K562 (cell line): Measurements from ENCODE around the gene GYG1. TPM values are rescaled to one million over a fixed set of nuclear protein-coding genes. Genes with fewer than 3 reads are reported as not detected.

Source experiments
- CREB1 ChIP-seq, 2 experiments: sonication (generic) in 1 of 2; formaldehyde crosslinking in 1 of 2; IDR thresholded peaks; 2 replicates each; pipeline versions ENCODE4 v1.6.1 to v1.8.0; 2012 to 2022; ENCODE audit warnings: inconsistent platforms in 1 of 2, mild to moderate bottlenecking in 1 of 2, missing genetic modification reagents in 1 of 2, moderate library complexity in 1 of 2
- HMGN3 ChIP-seq: IDR thresholded peaks from 2 replicates; pipeline ENCODE4 v1.6.1; 2011; ENCODE audit warnings: borderline replicate concordance, low read depth, mild to moderate bottlenecking, mixed read lengths, low read length; ENCODE audit not compliant: insufficient read length; ENCODE audit errors: extremely low read depth
- HNRNPLL ChIP-seq: fragments of 200-400 bp; formaldehyde crosslinking; IDR thresholded peaks from 2 replicates; pipeline ENCODE4 v1.6.1; 2017; ENCODE audit warnings: low read length, low read depth, mild to moderate bottlenecking; ENCODE audit not compliant: poor library complexity, severe bottlenecking
- MYNN ChIP-seq, 2 experiments: sonication (generic); formaldehyde crosslinking in 1 of 2; IDR thresholded peaks; 2 replicates each; pipeline versions ENCODE4 v1.5.0 to v1.6.1; 2016 to 2020; ENCODE audit warnings: antibody characterized with exemption in 1 of 2, missing genetic modification reagents in 1 of 2
- SAFB2 ChIP-seq: fragments of 200-400 bp; formaldehyde crosslinking; IDR thresholded peaks from 2 replicates; pipeline ENCODE4 v1.6.1; 2018; ENCODE audit warnings: borderline replicate concordance, low read length, low read depth, moderate library complexity; ENCODE audit not compliant: severe bottlenecking
- SMAD4 ChIP-seq: fragments of 250-450 bp; sonication (Bioruptor Pico); conservative IDR thresholded peaks from 2 replicates; pipeline ENCODE4 v1.8.0; 2021; ENCODE audit warnings: inconsistent platforms, mild to moderate bottlenecking, moderate library complexity
- SUPT5H ChIP-seq: fragments of 450-650 bp; IDR thresholded peaks from 2 replicates; pipeline ENCODE4 v1.6.1; 2016
- TFAP4 ChIP-seq: sonication (generic); formaldehyde crosslinking; IDR thresholded peaks from 2 replicates; pipeline ENCODE4 v1.8.0; 2022; ENCODE audit warnings: missing genetic modification reagents, mild to moderate bottlenecking, moderate library complexity, borderline replicate concordance
- UBTF ChIP-seq, 2 experiments: IDR thresholded peaks; 2 replicates each; pipeline ENCODE4 v1.6.1; 2012; ENCODE audit warnings: improper control_type of control experiment in 2 of 2, low read depth in 2 of 2, low read length in 2 of 2, borderline replicate concordance in 1 of 2
- USF1 ChIP-seq: sonication (generic); formaldehyde crosslinking; IDR thresholded peaks from 2 replicates; pipeline ENCODE4 v1.9.0; 2022; ENCODE audit warnings: mild to moderate bottlenecking, missing genetic modification reagents
- ZNF197 ChIP-seq: fragments of 200-800 bp; sonication (Bioruptor generic); IDR thresholded peaks from 2 replicates; pipeline ENCODE4 v1.6.1; 2016; ENCODE audit warnings: low read depth, missing genetic modification characterization, missing compliant biosample characterization
- ZNF707 ChIP-seq: fragments of 250-450 bp; sonication (Bioruptor Pico); conservative IDR thresholded peaks from 2 replicates; pipeline ENCODE4 v1.8.0; 2022; ENCODE audit warnings: inconsistent platforms, mild to moderate bottlenecking, moderate library complexity
- polyA plus RNA-seq, 8 experiments: library from polyadenylated mRNA; depleted of rRNA in 4 of 8; stranded (reverse) in 5 of 8; unstranded in 3 of 8; fragments of >200 nt; fragmentation: Nextera tagmentation in 2 of 8; fragmentation: Illumina TruSeq in 1 of 8; extraction: Ambion mirVana in 2 of 8; extraction: Trizol in 1 of 8; gene quantifications; 2 replicates each; pipeline versions ENCODE4 v1.2.1 to v1.2.3, GENCODE V29; 2011 to 2014; ENCODE audit warnings: inconsistent platforms in 1 of 8, missing spikeins in 1 of 8
- total RNA-seq, 7 experiments: library from RNA; depleted of rRNA in 6 of 7; stranded (reverse); fragments of >200 nt in 6 of 7; fragmentation: Illumina TruSeq in 2 of 7; extraction: Trizol in 2 of 7; gene quantifications; 2 replicates each; pipeline versions ENCODE4 v1.2.1 to v1.2.3, GENCODE V29; 2011 to 2021; ENCODE audit warnings: low replicate concordance in 1 of 7
- TF ChIP-seq, protein P1 (sequence below): fragments of 450-650 bp; IDR thresholded peaks from 2 replicates; pipeline ENCODE4 v1.6.1; 2017; ENCODE audit warnings: mild to moderate bottlenecking, moderate library complexity
- TF ChIP-seq, protein P2 (sequence below): IDR thresholded peaks from 3 replicates; pipeline ENCODE4 v1.6.1; 2011; ENCODE audit warnings: borderline replicate concordance, mild to moderate bottlenecking, moderate library complexity; ENCODE audit not compliant: insufficient read length; ENCODE audit errors: extremely low read depth

GYG1 gene
- total and polyA plus RNA-seq, 9 of the 15 experiments (the other 6 are each of a cell fraction or from before 2014, with no cell fraction given) = 14.6 to 38.4 (median 24.6) TPM

- no peak for TF ChIP-seq ZNF707 (CRISPR knock-in tag)
- TF ChIP-seq SMAD4 (CRISPR knock-in tag) = peak; percentile 22; the same call in 1 of the 2 replicates
- peak; percentile 83 for TF ChIP-seq HMGN3
- TF ChIP-seq TFAP4 (CRISPR knock-in tag) = peak; percentile 89
- TF ChIP-seq SAFB2 = no peak
- TF ChIP-seq SUPT5H = peak; percentile 68
- peak; percentile 93 for TF ChIP-seq USF1 (CRISPR knock-in tag)
- TF ChIP-seq MYNN (IDR thresholded peaks at IDR 0.05) = no peak
- no peak for TF ChIP-seq MYNN (CRISPR knock-in tag; IDR thresholded peaks at IDR 0.05)
- TF ChIP-seq HNRNPLL = peak; percentile 78
- TF ChIP-seq UBTF (IDR thresholded peaks at IDR 0.05; ENCODE audit: borderline replicate concordance in 1 of 2, low read depth in 2 of 2, low read length in 2 of 2) = peak; percentile 95 to 98; a peak in 3 of 4 replicates
- TF ChIP-seq, protein P1, sequence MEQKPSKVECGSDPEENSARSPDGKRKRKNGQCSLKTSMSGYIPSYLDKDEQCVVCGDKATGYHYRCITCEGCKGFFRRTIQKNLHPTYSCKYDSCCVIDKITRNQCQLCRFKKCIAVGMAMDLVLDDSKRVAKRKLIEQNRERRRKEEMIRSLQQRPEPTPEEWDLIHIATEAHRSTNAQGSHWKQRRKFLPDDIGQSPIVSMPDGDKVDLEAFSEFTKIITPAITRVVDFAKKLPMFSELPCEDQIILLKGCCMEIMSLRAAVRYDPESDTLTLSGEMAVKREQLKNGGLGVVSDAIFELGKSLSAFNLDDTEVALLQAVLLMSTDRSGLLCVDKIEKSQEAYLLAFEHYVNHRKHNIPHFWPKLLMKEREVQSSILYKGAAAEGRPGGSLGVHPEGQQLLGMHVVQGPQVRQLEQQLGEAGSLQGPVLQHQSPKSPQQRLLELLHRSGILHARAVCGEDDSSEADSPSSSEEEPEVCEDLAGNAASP = no peak
- TF ChIP-seq, protein P2, sequence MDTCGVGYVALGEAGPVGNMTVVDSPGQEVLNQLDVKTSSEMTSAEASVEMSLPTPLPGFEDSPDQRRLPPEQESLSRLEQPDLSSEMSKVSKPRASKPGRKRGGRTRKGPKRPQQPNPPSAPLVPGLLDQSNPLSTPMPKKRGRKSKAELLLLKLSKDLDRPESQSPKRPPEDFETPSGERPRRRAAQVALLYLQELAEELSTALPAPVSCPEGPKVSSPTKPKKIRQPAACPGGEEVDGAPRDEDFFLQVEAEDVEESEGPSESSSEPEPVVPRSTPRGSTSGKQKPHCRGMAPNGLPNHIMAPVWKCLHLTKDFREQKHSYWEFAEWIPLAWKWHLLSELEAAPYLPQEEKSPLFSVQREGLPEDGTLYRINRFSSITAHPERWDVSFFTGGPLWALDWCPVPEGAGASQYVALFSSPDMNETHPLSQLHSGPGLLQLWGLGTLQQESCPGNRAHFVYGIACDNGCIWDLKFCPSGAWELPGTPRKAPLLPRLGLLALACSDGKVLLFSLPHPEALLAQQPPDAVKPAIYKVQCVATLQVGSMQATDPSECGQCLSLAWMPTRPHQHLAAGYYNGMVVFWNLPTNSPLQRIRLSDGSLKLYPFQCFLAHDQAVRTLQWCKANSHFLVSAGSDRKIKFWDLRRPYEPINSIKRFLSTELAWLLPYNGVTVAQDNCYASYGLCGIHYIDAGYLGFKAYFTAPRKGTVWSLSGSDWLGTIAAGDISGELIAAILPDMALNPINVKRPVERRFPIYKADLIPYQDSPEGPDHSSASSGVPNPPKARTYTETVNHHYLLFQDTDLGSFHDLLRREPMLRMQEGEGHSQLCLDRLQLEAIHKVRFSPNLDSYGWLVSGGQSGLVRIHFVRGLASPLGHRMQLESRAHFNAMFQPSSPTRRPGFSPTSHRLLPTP = no peak
- no peak for TF ChIP-seq ZNF197
- TF ChIP-seq CREB1 (IDR thresholded peaks at IDR 0.05) = no peak
- peak; percentile 15; the same call in 1 of the 2 replicates for TF ChIP-seq CREB1 (CRISPR knock-in tag; IDR thresholded peaks at IDR 0.05)
Measured at GRCh38 chr3:148991219-148992026, at the start of gene GYG1 (continued).
